GM21360 (cell line): ENCODE measurements around the gene GNG3.
"Not testable (repeated sequence)": the region's sequence is repeated elsewhere in the genome, so short reads cannot be mapped to it uniquely, and the experiment has no call there.

Experiments used
- ATAC-seq: cut with Tn5 transposase; IDR thresholded peaks from one replicate; pipeline ENCODE4 v1.9.1; 2021; ENCODE audit warnings: mild to moderate bottlenecking, moderate library complexity; ENCODE audit not compliant: unreplicated experiment

GNG3 gene

DNA sequence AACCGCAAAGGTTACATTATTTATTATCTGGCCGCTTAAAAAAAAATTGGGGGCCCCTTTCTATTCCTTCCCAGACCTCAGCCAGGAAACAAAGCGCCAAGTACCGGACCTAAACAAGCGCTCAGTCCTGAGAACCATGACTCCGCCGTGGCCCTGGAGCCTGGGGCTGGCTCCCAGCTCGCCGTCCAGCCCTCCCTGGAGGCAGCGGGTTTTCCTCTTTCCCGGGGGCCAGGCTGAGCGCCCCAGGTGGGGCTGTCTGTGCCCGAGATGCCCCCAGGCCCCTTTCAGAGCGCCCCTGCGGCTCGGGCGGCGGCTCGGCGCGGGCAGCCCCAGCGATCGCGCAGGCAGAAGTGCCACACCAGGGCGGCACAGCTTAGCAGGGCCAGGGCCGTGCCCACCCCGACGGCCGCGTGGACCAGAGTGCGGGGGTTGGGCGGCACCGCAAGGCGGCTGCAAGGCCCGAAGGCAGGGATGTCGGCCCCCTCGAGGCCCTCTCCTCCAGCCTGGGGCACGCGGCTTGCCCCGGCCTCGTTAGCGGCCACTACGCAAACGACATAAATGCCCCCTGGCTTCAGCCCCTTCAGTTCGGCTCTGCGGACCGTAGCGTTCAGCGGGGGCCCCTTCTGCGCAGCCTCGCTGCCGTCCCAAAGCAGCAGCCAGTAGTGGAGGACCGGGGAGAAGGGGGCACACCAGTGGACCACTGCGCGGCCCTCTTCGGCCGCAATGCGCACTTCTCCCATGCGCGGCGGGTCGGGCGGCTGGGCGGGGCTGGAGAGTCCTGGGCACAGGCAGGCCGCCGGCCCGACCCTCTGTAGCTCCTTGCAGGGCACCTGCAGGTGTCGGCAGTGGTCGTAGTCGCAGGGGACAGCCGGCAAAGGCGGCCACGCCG is 19.7 kb upstream of the GNG3 start:
- ATAC-seq = no peak

DNA sequence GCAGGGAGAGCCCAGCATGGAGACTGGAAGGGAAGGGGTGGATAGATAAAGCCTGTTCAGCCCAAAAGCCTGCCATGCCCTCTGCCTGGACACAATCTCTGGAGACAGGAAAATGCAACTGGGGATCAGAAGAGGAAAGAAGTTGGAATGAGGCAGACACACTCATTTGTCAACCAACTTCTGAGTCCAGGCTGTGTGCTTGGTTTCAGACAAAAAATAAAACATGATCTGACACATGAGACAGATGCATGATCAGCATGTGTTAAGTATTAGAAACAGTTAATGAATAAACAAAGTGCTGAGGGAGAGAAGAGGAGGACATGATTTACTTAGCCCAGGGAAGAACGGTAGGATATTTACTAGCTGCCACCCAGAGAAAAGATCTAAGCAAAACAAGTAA is 19.0 kb upstream of the GNG3 start:
- no peak for ATAC-seq

DNA sequence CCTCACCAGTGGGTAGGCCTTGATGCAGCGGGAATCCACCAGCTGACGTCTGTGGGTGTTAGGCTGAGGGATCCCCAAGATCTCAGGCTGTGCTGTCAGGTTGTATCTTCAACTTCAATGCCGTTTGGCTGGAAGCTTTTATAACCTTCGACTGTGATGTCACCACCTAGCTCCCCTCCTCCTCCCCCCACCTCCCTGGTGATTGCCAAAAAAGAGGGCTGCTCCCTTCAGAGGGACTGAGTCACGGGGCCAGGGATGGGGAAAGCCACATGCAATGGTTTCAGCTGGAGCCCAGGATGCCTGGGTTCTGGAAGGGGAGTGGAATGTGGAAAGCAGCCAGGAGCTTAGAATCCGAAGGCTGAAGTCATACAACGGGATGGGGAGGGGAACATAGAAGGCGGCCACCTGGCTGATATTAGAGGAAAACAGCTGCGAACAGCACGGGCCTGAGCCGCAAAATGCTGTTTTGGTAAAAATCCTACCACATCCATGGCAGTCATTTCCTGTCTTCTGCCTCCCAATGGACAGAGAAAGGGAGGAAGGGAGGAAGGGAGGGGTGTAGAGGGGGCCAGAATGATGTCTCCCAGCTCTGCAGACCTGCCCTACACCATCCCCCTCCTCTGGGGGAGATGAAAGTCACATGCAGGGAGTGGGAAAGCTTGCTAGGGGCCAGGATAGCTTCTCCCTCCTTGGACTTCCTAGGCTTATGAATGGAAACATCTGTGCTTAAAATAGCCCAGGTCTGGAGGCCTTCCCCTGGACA is 17.9 kb upstream of the GNG3 start, which contains the start of gene LRRN4CL:
Gene LRRN4CL, minus strand, starts transcription at position 110 of the 763 bp plus-strand sequence. CDS start 1,022 bp downstream, outside the sequence.
- ATAC-seq = no peak

DNA sequence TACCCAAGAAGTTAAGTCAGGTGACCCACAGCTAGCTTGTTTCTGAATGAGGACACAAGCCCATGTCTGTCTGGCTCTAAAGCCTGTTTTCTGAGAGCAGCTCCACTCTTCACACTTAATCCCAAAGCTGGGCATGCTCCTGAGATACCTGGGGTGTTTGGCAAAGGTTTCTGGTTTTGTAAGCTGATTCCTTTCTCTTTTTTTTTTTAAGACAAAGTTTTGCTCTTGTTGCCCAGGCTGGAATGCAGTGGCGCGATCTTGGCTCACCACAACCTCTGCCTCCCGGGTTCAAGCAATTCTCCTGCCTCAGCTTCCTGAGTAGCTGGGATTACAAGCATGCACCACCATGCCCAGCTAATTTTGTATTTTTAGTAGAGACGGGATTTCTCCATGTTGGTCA is 13.9 kb upstream of the GNG3 start:
- not testable (repeated sequence) for ATAC-seq

DNA sequence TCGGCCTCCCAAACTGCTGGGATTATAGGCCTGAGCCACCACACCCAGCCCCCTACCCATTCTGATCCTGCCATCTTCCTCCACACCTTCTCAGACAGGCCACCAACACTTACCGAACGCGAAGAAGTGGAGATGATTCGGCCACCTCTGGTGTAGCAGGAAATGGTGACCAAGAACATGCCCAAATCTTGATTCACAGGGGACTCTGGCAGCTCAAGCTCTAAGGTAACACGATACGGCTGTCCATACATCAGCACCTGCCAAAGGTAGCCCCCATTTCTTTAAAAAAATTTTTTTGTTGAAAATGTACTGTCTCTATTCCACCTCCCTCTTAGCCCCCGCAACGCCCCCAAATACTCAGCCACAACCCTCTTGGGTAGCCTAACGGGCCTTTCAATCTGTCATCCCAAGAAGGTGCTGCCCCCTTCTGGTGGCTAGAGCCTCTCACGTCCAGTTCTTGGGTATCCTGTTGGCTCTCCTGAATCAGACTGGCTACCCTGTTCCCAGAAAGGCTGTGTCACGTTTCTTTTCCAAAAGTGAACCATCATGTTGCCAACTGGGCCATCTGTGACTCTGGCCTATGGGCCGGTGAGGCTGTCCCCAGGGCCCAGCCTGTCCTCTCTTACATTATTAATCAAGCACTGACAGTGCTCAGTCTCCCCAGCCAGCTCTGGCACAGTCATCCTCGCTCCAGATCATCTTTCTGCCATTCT is 12.9 kb upstream of the GNG3 start:
- no peak for ATAC-seq

DNA sequence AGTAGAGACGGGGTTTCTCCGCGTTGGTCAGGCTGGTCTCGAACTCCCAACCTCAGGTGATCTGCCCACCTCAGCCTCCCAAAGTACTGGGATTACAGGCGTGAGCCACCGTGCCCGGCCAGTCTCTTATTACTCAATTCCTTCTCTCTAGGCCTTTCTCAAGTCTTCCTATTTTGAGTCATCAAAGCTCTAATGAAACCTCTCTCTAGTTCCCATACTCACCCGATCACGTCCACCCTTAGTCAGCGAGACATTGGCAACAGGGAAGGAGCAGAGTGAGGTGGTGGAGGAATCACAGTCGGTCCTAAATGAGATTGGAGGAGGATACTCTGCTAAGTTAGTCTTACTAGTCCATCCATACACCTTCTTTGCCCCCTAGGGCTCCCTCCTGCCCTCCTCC is 5.2 kb upstream of the GNG3 start:
- no peak for ATAC-seq

DNA sequence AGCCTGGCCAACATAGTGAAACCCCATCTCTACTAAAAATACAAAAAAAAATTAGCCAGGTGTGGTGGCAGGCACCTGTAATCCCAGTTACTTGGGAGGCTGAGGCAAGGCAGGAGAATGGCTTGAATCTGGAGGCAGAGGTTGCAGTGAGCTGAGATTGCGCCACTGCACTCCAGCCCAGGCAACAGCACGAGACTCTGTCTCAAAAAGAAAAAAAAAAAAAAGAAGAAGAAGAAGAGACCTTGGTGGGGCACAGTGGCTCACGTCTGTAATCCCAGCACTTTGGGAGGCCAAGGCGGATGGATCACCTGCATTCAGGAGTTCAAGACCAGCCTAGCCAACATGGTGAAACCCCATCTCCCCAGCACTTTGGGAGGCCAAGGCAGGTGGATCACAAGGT is 3.6 kb upstream of the GNG3 start:
- ATAC-seq = not testable (repeated sequence)

DNA sequence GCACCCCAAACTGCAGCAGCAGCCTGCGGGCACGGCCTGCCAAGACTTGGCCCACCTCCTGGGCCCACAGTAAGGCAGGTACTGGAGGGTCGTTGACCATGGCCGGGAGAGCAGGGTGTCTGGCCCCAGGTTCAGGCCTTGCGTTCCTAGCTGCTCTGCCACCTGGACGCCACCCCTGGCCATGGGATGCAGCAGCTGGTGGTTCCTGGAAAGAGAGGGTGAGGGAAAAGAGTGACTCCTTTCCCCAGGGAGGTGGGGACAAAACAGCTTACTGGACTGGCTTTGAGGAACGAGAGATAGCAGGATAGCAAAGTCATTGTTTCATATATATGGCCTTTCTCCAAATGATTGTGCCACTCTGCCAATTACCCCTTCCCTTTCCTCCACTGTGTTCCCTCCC is 2.1 kb upstream of the GNG3 start:
- ATAC-seq = no peak

DNA sequence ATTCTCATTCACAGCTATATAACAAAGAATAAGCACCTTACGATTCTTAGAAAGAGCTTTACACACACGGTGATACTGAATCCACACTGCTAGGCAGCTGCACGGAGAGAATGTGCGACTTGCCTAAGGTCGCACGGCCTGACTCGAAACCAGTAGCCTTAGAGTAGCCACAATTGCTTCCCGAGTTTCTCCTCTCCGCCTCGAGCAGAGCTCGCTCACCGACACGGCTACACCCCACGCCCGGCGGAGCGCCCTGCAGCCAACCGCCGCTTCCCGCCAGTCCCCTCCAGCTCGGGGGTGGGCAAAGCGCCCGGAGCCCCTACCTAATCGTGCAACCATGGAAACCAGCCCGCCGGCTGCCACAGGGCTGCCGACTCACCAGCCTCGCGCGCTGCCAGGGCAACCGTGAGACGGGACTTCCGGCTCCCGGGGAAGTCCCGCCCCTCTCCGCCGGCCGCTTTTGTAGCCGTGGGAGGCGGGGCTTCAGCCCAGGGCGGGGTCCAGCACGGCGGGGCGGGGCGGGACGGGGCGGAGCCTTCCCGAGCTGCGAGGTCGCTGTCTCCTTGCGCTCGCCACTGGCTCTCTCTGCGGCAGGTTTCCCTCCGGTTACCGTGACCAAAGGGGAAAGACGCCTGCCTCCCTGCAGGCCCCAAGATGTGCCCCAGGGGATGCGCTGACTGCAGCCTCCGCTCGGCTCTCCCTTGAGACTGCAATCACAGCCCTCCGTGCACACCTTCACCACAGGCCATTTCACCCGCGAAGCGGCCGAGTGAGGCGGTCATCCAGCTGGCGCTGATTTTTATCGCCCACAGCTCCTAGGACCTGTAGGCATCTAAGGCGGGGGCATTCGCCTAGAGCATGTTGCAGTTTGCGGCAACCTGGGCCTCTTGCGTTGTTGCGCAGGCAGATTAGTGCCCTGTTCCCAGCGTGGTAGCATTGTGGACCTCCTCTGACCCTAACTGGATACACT is 1.3 kb upstream of the GNG3 start:
- ATAC-seq = peak; percentile 64

DNA sequence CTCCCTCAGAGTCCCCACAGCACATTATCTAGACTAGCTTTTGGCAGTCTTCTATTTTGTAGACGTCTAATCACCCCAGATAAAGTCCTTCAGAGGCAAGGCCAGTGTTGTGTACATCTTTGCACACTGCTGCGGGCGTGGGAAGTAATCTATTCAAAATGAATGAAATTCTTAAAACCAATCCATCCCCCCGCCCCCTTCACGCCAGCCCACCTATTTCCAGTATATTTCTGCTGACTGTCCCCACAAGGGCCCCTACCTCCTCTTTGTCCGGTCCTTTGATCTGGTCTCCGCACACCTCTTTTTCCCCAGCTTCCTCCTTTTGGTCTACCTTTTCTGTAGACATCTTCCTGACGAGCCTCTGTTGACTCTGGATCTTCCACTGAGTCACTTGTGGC is 627 bp upstream of the GNG3 start:
- no peak for ATAC-seq

DNA sequence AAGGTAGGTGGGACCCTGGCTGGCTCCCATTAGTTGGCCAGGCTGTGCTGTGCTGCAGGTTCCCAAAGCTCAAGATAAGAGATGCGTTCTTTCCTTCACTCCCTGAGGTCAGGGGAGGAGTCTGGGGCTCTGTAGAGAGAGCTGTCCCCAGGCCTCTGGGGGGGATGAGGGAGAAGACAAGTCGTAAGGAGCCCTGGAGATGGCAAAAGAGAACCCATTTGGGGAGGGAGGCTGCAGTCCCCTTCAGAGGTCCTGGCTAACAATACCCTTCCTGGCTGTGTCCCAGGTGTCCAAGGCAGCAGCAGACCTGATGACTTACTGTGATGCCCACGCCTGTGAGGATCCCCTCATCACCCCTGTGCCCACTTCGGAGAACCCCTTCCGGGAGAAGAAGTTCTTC is 916 bp downstream of the GNG3 start:
- no peak for ATAC-seq

DNA sequence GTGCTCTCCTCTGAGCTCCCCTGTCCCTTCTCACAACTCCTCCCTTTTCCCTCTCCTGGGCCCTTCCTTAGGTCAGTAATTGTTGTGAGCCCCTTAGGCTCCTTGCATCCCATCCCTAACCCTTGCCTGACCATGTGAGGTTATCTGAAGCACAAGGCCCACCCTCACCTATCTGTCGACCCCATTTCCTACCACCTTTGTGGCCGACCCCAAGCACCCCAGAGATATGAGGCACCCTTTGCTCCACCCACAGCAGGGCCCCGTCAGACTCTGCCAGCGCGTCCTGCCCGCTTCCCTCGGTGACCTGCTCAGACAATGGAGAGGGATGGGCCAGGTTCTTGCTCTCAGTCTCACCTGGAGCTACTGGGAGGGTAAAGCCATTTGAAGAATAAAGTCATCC is 1.3 kb downstream of the GNG3 start:
- ATAC-seq = no peak

DNA sequence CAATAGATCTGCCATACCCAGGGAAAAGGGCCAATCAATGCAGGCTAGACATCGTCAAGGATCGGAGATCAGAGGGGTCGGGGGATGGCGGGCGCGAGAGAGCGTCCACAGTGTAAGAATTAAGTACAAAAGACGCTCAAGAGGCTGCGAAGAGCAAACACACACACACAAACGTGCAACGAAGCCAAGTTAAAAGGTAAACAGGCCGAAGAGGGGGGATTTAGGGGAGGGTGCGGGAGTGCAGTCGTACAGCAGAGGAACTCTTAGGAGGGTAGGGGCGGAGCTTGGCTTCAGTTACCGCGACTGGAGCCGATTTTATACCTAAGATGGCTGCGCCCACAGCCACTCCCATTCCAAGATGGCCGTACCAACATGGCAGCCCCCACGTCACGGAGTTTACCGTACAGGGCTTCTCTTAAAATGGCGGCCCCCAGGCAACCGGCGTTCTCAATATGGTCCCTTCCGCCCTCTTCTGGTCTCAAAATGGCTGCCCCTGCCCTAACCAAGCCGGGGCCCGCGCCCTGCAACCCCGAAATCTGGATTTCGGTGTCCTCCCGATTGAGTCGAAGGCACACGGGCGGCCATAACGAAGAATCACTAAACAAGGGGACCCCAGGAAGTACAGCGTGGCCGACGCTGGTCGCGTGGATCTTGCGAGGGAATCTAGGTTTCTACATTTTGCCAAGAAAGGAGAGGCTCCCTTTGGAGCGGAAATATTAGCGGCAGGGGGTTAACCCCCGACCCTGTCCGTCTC is 1.9 kb downstream of the GNG3 start:
- peak; percentile 54 for ATAC-seq

DNA sequence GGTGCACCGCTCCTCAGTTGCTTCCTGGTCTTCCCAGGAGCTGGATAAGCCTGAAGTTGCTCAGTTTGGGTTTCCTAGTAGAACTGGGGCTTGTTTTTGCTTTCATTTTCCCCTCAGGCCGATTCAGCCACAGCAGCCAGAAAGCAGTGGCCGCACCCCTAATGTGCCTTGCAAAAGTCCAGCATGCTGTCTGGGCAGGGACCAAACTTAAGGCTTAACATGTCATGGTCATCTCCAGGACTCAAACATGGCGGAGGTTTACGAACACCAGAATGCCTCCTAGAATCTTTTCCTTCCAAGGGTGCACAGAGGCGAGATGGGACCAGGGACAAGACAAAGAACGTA is 2.5 kb downstream of the GNG3 start:
- ATAC-seq = peak; percentile 2

DNA sequence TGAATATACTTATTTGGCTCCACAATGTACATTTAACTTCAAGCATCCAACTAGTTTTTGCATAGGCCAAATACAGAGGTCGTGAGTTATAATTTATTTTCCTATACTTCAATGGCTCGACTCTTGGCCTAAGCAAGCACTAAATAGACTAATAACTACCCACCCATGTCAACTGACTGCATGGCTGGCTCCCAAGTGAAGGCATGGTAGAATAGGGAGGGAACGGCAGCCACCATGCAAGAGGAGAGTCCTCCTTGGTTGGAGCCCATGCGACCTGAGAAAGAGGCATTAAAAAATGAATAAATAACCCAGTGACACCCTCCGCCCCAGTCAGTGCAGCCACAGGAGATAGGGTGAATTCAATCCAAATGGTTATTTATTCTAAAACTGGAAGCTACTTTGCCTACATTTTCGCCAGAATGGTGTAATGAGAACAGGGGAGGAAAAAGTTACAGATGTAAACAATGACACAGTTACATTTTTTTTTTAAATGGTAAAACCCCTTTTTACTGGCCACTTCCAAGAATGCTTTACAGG is 4.9 kb downstream of the GNG3 start:
- ATAC-seq = no peak

DNA sequence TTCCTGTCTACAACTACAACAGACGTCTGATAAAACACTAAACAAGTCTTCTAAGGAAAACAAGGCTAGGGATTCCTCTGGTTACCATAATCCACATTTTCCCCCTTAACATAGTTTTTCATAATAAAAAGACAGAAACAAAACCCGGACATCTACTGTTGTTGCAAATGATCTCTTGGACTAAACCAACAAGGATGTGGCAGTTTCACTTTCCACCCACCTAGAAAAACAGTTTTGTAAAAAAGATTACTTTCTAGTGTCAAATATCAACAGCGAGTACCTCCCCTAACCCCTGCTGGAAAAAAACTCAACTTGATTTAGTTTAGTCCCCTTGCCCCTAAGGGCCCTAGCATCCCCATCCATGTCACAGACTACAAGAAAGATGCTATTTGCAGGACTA is 5.4 kb downstream of the GNG3 start:
- ATAC-seq = no peak

DNA sequence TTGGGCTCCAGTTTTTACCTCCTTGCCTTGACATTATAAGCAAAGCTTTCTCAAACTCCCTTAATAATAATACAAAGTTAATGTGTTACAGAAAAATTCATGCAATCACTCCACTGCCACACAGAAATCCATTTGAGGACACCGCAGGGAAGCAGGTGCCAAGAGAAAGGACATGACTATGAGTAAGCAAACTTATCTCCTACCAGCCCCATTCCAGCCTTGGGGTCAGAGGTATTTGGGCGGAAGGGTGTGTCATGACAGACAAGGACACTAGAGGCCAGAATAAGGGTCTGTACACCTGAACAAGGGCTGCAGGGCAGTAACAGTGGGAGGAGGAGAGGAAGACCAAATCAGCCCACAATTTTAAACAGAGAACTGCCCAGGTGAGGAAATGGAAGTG is 5.9 kb downstream of the GNG3 start:
- no peak for ATAC-seq

DNA sequence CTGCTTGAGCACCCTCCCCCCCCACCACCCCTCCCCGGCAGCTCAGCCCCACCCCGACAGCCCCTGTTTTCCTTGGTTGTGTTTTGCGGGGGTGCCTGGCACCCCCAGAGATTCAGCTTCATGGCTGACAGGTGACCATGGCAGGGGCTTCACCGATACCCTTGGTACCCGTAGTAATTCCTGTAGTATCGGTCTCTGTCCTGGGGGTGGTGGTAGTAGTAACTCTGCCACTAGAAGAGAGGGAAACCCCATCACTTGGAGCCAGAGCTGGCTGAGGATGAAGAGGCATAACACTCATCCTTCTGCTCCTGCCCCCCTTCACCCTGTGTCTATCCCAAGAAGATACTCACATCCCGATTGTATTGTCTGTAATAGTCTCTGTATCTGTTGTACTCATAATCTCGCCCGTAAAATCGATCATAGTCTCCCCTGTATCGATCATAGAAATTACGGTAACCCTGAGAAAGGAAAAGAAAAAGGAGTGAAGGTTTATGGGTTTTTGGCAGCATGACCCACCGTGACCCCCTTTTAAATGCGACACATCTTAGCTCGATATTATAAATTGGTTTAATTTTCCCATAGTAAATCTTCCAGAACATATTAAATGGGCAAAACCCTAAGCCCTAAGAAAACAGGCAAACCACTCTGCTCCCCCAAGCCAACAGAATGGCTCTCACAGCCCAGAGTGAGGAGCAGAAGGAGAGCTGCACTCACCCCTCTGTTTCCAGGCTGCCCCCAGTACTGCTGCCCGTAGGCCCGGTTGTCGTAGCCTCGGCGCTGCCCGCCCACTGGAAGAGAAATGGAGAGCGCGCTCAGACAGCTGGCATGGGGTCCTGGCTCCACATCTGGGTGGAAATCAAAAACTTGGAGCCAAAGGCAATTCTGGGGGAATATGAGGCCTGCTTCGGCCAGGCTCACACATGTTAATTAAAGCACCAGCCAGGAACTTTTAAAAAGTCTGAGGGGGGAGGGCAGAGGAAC is 8.0 kb downstream of the GNG3 start:
- ATAC-seq = no peak
